T47D (cell line): Measurements from ENCODE around the gene EEF2.
A peak's percentile ranks its signal among the peaks of the same experiment; 100 is the strongest.
"Not testable (repeated sequence)": the region's sequence is repeated elsewhere in the genome, so short reads cannot be mapped to it uniquely, and the experiment has no call there.

ENCODE experiments used
- DNase-seq, 2 experiments: peaks; one replicate each; pipeline versions ENCODE4 v3.0.0 to v3.0.0-alpha.2; 2011 to 2012; ENCODE audit warnings: low read depth in 1 of 2, low spot score in 1 of 2
- JUND ChIP-seq: IDR thresholded peaks from 2 replicates; pipeline ENCODE4 v1.6.1; 2012; ENCODE audit warnings: low read depth
- in situ Hi-C: cut with HindIII; loops from 2 replicates; pipeline ENCODE4 v1.10.0; 2016; ENCODE audit warnings: low sequenced_read_pairs, low pct_unique_long_range_greater_than_20kb

Gene EEF2

GRCh38 chr19:4012092-4012974, 27.1 kb upstream of the EEF2 start:
- no peak for DNase-seq
- in situ Hi-C loops = no loop called here
- TF ChIP-seq JUND = no peak

DNA sequence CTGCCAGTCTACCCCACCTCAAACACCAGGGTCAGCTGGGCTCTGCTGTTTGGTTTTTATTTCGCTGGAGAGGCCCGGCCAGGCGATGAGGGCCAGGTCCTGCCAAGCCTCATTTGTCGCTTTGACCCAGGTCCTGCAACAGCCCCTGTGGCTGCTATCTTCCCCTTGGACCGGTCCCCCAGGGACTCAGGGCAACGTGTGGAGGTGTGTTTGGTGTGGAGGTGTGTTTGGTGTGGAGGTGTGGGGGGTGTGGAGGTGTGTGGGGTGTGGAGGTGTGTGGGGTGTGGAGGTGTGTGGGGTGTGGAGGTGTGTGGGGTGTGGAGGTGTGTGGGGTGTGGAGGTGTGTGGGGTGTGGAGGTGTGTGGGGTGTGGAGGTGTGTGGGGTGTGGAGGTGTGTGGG, 26.2 kb upstream of the EEF2 start:
- in situ Hi-C loops, DNase-seq: not testable (repeated sequence)

- no peak for TF ChIP-seq JUND
- no peak for DNase-seq
- in situ Hi-C loops = no loop called here
These were observed 25.5 kb upstream of the EEF2 start for GRCh38 chr19:4010808-4011110.

- in situ Hi-C loops = no loop called here
- TF ChIP-seq JUND = no peak
- no peak for DNase-seq
These were observed 24.9 kb upstream of the EEF2 start for GRCh38 chr19:4009990-4010807.

DNA sequence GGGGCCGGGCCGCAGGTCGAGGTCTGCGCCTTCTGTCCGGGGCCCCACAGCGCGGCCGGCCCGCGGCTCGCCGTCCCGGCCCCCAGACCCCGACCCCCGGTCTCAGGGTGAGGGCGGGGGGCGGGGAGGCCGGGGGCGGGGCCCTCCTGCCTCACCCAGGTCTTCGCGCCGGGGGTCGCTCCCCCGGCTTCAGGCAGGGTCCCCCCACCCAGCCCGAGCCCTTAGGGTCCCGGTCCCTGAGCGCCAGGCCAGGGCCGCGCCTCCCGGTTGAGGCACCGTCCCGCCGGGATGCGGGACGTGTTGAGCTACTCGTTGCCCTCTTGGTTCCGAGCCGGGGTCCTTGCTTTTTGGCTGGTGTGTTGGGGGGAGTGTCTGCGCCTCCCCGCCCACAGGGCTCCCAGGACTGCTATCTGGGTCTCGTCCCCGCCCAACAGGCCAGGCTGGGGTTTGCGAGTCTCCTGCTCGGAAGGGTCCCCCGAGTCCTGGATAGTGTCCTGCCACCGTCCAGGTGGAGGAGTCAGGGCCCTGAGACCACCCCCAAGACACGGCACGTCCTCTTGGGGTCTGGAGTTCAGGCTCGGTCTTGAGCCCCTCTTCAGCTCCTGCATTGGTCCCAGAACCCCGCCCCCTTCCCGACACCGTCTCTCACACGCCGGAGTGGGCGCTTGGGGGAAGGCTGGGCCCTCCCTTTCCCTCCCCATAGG, 22.7 kb upstream of the EEF2 start:
- DNase-seq = no peak
- in situ Hi-C loops = no loop called here
- TF ChIP-seq JUND = no peak

DNA sequence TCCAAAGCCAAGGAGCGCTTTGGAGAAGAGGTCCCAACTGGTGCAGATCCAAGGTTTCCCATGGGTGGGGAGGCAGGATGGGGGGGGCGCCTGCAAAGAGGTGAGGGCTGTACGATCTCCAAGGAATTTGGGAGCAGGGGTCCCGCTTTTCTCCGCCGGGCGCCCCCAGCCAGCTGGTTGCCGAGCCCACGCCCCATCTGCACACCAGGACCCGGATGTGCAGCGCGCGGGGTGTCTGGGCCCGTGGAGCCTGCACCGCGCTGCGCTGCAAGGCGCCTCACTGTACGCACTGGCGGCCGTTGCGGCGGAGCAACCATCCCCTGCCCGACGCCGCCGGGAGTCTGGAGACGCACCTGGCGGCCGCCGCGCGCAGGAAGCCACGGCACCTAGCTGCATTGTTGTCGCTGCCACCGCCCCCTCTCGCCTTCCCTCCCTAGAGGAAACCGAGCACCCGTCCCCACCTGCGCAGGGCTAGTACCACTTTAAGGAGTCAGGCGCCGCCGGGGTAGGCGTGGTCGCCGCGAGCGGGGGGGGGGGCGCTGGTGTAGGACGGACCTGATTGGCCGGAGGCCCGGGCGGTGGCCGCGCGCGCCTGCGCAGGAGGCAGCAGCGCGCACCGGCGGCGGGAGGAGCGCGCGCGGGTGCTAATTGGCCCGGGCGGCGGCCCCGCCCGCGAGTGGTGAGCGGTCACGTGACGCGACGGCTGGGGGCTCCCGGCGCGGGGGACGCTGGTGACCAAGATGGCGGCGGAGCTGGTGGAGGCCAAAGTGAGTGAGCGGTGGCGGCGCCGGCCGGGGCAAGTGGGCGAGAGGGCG, 22.0 kb upstream of the EEF2 start, which contains the start of gene PIAS4:
PIAS4 (plus strand) TSS at position 716 of the 815 bp plus-strand sequence; CDS start at position 741, 25 bp downstream.
- in situ Hi-C loops = no loop called here
- TF ChIP-seq JUND = no peak
- peak; percentile 94 to 95 for DNase-seq

GRCh38 chr19:4005436-4005835, 20.2 kb upstream of the EEF2 start:
- in situ Hi-C loops, DNase-seq: not testable (repeated sequence)

DNA sequence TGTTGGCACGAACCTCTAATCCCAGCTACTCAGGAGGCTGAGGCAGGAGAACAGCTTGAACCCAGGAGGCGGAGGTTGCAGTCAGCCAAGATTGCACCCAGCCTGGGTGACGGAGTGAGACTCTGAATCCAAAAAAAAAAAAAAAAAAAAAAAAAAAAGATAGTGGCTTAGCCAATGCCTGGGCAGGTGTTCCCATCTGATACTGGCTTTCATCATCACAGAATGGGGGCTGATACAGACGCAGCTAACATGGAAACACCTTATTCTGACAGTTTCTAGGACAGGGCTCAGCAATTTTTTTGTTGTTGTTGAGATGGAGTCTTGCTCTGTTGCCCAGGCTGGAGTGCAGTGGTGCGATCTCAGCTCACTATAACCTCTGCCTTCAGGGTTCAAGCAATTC, 15.5 kb upstream of the EEF2 start:
- in situ Hi-C loops, DNase-seq: not testable (repeated sequence)

GRCh38 chr19:3998667-3999412, 13.6 kb upstream of the EEF2 start:
- DNase-seq, in situ Hi-C loops: not testable (repeated sequence)

DNA sequence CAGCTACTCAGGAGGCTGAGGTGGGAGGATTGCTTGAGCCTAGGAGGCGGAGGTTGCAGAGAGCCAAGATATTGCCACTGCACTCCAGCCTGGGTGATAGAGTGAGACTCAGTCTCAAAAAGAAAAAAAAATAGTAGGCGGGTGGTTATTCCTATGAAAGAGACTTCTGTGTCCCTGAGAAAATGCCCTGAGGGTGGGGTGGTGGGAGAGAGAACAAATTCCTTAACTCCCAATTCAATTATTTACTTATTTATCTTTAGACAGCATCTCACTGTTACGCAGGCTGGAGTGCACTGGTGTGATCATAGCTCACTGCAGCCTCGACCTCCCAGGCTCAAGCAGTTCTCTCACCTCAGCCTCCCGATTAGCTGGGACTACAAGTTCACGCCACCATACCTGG, 10.3 kb upstream of the EEF2 start:
- no peak for DNase-seq
- in situ Hi-C loops = no loop called here
- no peak for TF ChIP-seq JUND

DNA sequence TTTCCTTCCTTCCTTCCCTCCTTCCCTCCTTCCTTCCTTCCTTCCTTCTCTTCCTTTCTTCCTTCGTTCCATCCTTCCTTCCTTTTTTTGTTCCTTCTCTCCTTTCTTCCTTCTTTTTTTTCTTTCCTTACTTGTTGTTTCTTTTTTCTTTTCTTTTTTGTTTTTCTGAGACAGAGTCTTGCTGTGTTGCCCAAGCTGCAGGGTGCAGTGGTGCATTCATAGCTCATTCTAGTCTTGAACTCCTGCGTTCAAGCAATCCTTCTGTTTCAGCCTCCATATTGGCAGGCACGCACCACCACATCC, 5.5 kb upstream of the EEF2 start:
- TF ChIP-seq JUND = no peak
- in situ Hi-C loops = no loop called here
- no peak for DNase-seq
